ENCODE data around the gene LRRC8D.

GRCh38 chr1:89807983-89808382, 12.8 kb upstream of the LRRC8D start:
- TF ChIP-seq SNAI2 (CRISPR knock-in tag; IDR thresholded peaks at IDR 0.05) (no peak), ZNF565 (CRISPR knock-in tag; conservative IDR thresholded peaks at IDR 0.05; ENCODE audit: low read depth) (no peak), PATZ1 (CRISPR knock-in tag; IDR thresholded peaks at IDR 0.05; ENCODE audit: borderline replicate concordance) (no peak), ZFP3 (CRISPR knock-in tag; IDR thresholded peaks at IDR 0.05) (no peak), ARNTL (CRISPR knock-in tag; IDR thresholded peaks at IDR 0.05; ENCODE audit: borderline replicate concordance, low read depth) (no peak), BACH2 (CRISPR knock-in tag; IDR thresholded peaks at IDR 0.05; ENCODE audit: borderline replicate concordance) (no peak), CREB5 (CRISPR knock-in tag; IDR thresholded peaks at IDR 0.05; ENCODE audit: low read depth) (no peak), ZNF8 (CRISPR knock-in tag; IDR thresholded peaks at IDR 0.05) (no peak), ZNF70 (CRISPR knock-in tag; IDR thresholded peaks at IDR 0.05) (no peak), RARB (CRISPR knock-in tag; IDR thresholded peaks at IDR 0.05) (no peak), CSRNP3 (CRISPR knock-in tag; IDR thresholded peaks at IDR 0.05) (no peak)

Data from SK-N-SH treated with all-trans-retinoic acid at 6 μM for 48 hours (cell line).